K562 (cell line): ENCODE measurements around the gene METAP1D. TPM values are rescaled to one million over a fixed set of nuclear protein-coding genes. Genes with fewer than 3 reads are reported as not detected.

Source experiments
- CUX1 ChIP-seq: fragments of 200-800 bp; sonication (Bioruptor generic); IDR thresholded peaks from 2 replicates; pipeline ENCODE4 v1.6.1; 2016; ENCODE audit warnings: missing genetic modification characterization, missing compliant biosample characterization
- ETV6 ChIP-seq, 3 experiments: fragments of 150-350 bp in 1 of 3; sonication (generic) in 1 of 3; formaldehyde crosslinking in 1 of 3; IDR thresholded peaks; 2 replicates each; pipeline versions ENCODE4 v1.6.1 to v1.8.0; 2014 to 2022; ENCODE audit warnings: borderline replicate concordance in 2 of 3, low read depth in 2 of 3, antibody characterized with exemption in 1 of 3, low read length in 1 of 3, mild to moderate bottlenecking in 1 of 3, missing genetic modification reagents in 1 of 3
- HNRNPLL ChIP-seq: fragments of 200-400 bp; formaldehyde crosslinking; IDR thresholded peaks from 2 replicates; pipeline ENCODE4 v1.6.1; 2017; ENCODE audit warnings: low read length, low read depth, mild to moderate bottlenecking; ENCODE audit not compliant: poor library complexity, severe bottlenecking
- PCBP1 ChIP-seq: fragments of 200-400 bp; formaldehyde crosslinking; IDR thresholded peaks from 2 replicates; pipeline ENCODE4 v1.6.1; 2018; ENCODE audit warnings: mild to moderate bottlenecking, low read depth, low read length; ENCODE audit not compliant: poor library complexity, severe bottlenecking
- POLR2B ChIP-seq: fragments of 450-650 bp; IDR thresholded peaks from 2 replicates; pipeline ENCODE4 v1.6.1; 2018; ENCODE audit warnings: low read depth; ENCODE audit not compliant: partially characterized antibody
- THRB ChIP-seq: fragments of 450-650 bp; formaldehyde crosslinking; conservative IDR thresholded peaks from 2 replicates; pipeline ENCODE4 v1.4.0; 2022; ENCODE audit warnings: mild to moderate bottlenecking, missing genetic modification characterization
- ZNF311 ChIP-seq: fragments of 250-450 bp; sonication (Bioruptor Pico); IDR thresholded peaks from 2 replicates; pipeline ENCODE4 v1.4.0; 2020; ENCODE audit warnings: mild to moderate bottlenecking, moderate library complexity
- polyA plus RNA-seq, 8 experiments: library from polyadenylated mRNA; depleted of rRNA in 4 of 8; stranded (reverse) in 5 of 8; unstranded in 3 of 8; fragments of >200 nt; fragmentation: Nextera tagmentation in 2 of 8; fragmentation: Illumina TruSeq in 1 of 8; extraction: Ambion mirVana in 2 of 8; extraction: Trizol in 1 of 8; gene quantifications; 2 replicates each; pipeline versions ENCODE4 v1.2.1 to v1.2.3, GENCODE V29; 2011 to 2014; ENCODE audit warnings: inconsistent platforms in 1 of 8, missing spikeins in 1 of 8
- total RNA-seq, 7 experiments: library from RNA; depleted of rRNA in 6 of 7; stranded (reverse); fragments of >200 nt in 6 of 7; fragmentation: Illumina TruSeq in 2 of 7; extraction: Trizol in 2 of 7; gene quantifications; 2 replicates each; pipeline versions ENCODE4 v1.2.1 to v1.2.3, GENCODE V29; 2011 to 2021; ENCODE audit warnings: low replicate concordance in 1 of 7
- TF ChIP-seq, protein P1 (sequence below): sonication (generic); formaldehyde crosslinking; IDR thresholded peaks from 2 replicates; pipeline ENCODE4 v1.8.0; 2022; ENCODE audit warnings: mild to moderate bottlenecking, missing genetic modification reagents
- TF ChIP-seq, protein P2 (sequence below): sonication (generic); formaldehyde crosslinking; IDR thresholded peaks from 2 replicates; pipeline ENCODE4 v1.8.0; 2022; ENCODE audit warnings: mild to moderate bottlenecking, missing genetic modification reagents
- TF ChIP-seq, protein P3 (sequence below): sonication (generic); formaldehyde crosslinking; IDR thresholded peaks from 2 replicates; pipeline ENCODE4 v1.8.0; 2022; ENCODE audit warnings: mild to moderate bottlenecking, missing genetic modification reagents, borderline replicate concordance

METAP1D gene
- total and polyA plus RNA-seq, 9 of the 15 experiments (the other 6 are each of a cell fraction or from before 2014, with no cell fraction given): 8.0 to 23.4 (median 15.7) TPM

DNA sequence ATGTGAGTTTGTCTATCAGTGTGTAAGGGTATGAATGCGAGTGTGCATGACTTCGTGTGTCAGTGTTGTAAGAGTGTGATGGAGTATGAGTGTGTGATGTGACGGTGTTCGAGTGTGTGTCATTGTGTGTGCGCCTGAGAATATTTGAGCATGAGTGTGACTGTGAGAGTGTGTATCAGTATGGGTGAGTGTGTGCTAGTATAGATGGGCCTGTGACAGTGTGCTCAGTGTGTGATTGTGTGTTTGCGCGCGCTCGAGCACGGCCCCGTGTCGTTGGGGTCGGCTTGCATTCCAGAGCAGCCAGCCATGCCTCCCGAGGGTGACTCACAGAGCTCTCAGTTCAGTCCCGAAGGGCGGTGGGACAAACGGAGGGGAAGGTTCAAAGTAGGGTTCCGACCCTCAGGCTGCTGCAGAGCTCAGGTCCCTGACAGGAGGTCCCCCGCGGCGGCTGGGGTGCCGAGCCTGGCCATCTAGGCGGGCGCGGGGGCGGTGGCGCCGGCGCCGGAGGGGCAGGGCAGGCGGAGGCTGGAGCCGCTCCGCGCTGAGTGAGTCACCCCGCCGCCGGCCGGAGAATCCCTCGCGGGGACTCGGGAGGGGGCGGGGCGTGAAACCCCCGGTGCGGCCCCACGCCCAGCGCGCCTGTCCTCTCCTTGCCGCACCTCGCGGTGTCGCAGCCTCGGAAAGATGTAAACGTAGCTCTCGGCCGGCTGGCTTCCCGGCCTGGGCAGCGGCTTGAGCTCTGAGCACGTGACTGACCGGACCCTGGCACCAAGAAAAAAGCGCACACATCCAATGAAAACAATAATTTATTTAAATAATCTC is 99.1 kb downstream of the METAP1D start (continued):
- no peak for TF ChIP-seq ETV6 (IDR thresholded peaks at IDR 0.05; ENCODE audit: borderline replicate concordance in 1 of 2, low read depth in 2 of 2, low read length in 1 of 2)
- TF ChIP-seq ETV6 (CRISPR knock-in tag; IDR thresholded peaks at IDR 0.05; ENCODE audit: borderline replicate concordance): no peak
- TF ChIP-seq, protein P1, sequence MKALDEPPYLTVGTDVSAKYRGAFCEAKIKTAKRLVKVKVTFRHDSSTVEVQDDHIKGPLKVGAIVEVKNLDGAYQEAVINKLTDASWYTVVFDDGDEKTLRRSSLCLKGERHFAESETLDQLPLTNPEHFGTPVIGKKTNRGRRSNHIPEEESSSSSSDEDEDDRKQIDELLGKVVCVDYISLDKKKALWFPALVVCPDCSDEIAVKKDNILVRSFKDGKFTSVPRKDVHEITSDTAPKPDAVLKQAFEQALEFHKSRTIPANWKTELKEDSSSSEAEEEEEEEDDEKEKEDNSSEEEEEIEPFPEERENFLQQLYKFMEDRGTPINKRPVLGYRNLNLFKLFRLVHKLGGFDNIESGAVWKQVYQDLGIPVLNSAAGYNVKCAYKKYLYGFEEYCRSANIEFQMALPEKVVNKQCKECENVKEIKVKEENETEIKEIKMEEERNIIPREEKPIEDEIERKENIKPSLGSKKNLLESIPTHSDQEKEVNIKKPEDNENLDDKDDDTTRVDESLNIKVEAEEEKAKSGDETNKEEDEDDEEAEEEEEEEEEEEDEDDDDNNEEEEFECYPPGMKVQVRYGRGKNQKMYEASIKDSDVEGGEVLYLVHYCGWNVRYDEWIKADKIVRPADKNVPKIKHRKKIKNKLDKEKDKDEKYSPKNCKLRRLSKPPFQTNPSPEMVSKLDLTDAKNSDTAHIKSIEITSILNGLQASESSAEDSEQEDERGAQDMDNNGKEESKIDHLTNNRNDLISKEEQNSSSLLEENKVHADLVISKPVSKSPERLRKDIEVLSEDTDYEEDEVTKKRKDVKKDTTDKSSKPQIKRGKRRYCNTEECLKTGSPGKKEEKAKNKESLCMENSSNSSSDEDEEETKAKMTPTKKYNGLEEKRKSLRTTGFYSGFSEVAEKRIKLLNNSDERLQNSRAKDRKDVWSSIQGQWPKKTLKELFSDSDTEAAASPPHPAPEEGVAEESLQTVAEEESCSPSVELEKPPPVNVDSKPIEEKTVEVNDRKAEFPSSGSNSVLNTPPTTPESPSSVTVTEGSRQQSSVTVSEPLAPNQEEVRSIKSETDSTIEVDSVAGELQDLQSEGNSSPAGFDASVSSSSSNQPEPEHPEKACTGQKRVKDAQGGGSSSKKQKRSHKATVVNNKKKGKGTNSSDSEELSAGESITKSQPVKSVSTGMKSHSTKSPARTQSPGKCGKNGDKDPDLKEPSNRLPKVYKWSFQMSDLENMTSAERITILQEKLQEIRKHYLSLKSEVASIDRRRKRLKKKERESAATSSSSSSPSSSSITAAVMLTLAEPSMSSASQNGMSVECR (CRISPR knock-in tag): 0 out of 2 replicates have a peak, but pooled peaks have one; percentile 2
- TF ChIP-seq PCBP1: peak; percentile 53
- TF ChIP-seq, protein P2, sequence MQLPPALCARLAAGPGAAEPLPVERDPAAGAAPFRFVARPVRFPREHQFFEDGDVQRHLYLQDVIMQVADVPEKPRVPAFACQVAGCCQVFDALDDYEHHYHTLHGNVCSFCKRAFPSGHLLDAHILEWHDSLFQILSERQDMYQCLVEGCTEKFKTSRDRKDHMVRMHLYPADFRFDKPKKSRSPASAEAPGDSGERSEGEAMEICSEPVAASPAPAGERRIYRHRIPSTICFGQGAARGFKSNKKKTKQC (CRISPR knock-in tag): no peak
- TF ChIP-seq POLR2B: peak; percentile 62
- TF ChIP-seq CUX1 (CRISPR knock-in tag): 0 out of 2 replicates have a peak, but pooled peaks have one; percentile 46
- TF ChIP-seq, protein P3, sequence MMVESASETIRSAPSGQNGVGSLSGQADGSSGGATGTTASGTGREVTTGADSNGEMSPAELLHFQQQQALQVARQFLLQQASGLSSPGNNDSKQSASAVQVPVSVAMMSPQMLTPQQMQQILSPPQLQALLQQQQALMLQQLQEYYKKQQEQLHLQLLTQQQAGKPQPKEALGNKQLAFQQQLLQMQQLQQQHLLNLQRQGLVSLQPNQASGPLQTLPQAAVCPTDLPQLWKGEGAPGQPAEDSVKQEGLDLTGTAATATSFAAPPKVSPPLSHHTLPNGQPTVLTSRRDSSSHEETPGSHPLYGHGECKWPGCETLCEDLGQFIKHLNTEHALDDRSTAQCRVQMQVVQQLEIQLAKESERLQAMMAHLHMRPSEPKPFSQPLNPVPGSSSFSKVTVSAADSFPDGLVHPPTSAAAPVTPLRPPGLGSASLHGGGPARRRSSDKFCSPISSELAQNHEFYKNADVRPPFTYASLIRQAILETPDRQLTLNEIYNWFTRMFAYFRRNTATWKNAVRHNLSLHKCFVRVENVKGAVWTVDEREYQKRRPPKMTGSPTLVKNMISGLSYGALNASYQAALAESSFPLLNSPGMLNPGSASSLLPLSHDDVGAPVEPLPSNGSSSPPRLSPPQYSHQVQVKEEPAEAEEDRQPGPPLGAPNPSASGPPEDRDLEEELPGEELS (CRISPR knock-in tag): no peak
- peak; percentile 92 for TF ChIP-seq THRB (CRISPR knock-in tag)
- TF ChIP-seq ZNF311: no peak
- peak; percentile 73 for TF ChIP-seq HNRNPLL
